ENCODE data around the gene IFIT3. TPM values are rescaled to one million over a fixed set of nuclear protein-coding genes. Genes with fewer than 3 reads are reported as not detected.

Gene IFIT3
- total and polyA plus RNA-seq, 2 of the 8 experiments (the other 6 are each of a cell fraction or from before 2014, with no cell fraction given), result 0.12 to 0.84 TPM

- H4K91ac ChIP-seq (replicated peaks; ENCODE audit: insufficient read length, low read length), result no peak overlapping the region
- no peak overlapping the region for H2BK20ac ChIP-seq (ENCODE audit: low read length)
- H3K27me3 ChIP-seq (replicated peaks in 1 of 4; ENCODE audit: control insufficient read depth in 3 of 4, extremely low read depth in 1 of 4, insufficient read depth in 3 of 4, low read length in 3 of 4), result no peaks in the 10 kb centered on the region
- no peaks in the 10 kb centered on the region for H4K20me1 ChIP-seq (replicated peaks in 1 of 2; ENCODE audit: control insufficient read depth in 1 of 2, insufficient read depth in 2 of 2, low read length in 2 of 2)
- H3K23me2 ChIP-seq (ENCODE audit: low read depth, low read length), result no peaks in the 10 kb centered on the region; the same call in 1 of the 2 replicates
- no peak for FAIRE-seq
- no peak overlapping the region for H3K9ac ChIP-seq (replicated peaks in 1 of 4; ENCODE audit: extremely low read depth in 1 of 4, low read depth in 3 of 4, low read length in 3 of 4)
- H3K9me3 ChIP-seq (ENCODE audit: insufficient read depth in 2 of 2, low read depth in 1 of 2, low read length in 1 of 2), result no peaks in the 10 kb centered on the region
- H2BK120ac ChIP-seq (replicated peaks; ENCODE audit: low read depth, low read length), result no peak overlapping the region
- H3K56ac ChIP-seq (replicated peaks; ENCODE audit: insufficient read length, low read depth, low read length), result no peak overlapping the region
- no peak overlapping the region for H2BK5ac ChIP-seq (ENCODE audit: low read depth, low read length)
- no peak overlapping the region for H3K14ac ChIP-seq (ENCODE audit: insufficient read length)
- no peak overlapping the region for H3K4ac ChIP-seq (replicated peaks; ENCODE audit: insufficient read length, low read depth, low read length)
- H3K27ac ChIP-seq (ENCODE audit: low read depth, low read length), result no peak overlapping the region
- 83% methylated on average over 2 of the region's 2 CpGs; no CpG with 5 or more reads in 1 of the 2 experiments for whole genome bisulfite sequencing, 2 experiments (ENCODE audit: extremely low coverage in 1 of 2, insufficient coverage in 1 of 2, insufficient read length in 1 of 2, insufficient replicate concordance in 2 of 2, low coverage in 1 of 2, low lambda C conversion rate in 2 of 2, missing lambda C conversion rate in 1 of 2)
- H3K36me3 ChIP-seq (ENCODE audit: control insufficient read depth in 2 of 4, insufficient read depth in 4 of 4, low read length in 3 of 4), result no peaks in the 10 kb centered on the region
- H3K79me1 ChIP-seq (ENCODE audit: low read depth, low read length), result no peaks in the 10 kb centered on the region
- H2AK5ac ChIP-seq (ENCODE audit: low read depth, low read length), result no peak overlapping the region
- H3K4me2 ChIP-seq (ENCODE audit: insufficient read depth in 1 of 2, low read depth in 2 of 2, low read length in 2 of 2), result no peak overlapping the region
- POLR2A ChIA-PET (ENCODE audit: partially characterized antibody), result interaction anchor here (0.6 to 0.7 kb wide), 2 partner anchors 295 to 310 kb away, joined by 3 read pairs; no protein-coding TSS in a partner anchor
- H2BK12ac ChIP-seq (ENCODE audit: low read depth, low read length), result no peak overlapping the region
- H3K4me1 ChIP-seq (replicated peaks in 1 of 4; ENCODE audit: control insufficient read depth in 3 of 4, insufficient read depth in 4 of 4, low read length in 3 of 4), result peaks cover 0 to 5% (median 3%) of the 10 kb centered on the region in 4 experiments; a peak in 2 of 7 replicates
- no peaks in the 10 kb centered on the region for H3K79me2 ChIP-seq (ENCODE audit: control insufficient read depth in 1 of 2, insufficient read depth in 2 of 2, low read length in 2 of 2)
- H3K18ac ChIP-seq (ENCODE audit: extremely low read depth, low read length), result no peak overlapping the region
- H4K5ac ChIP-seq (ENCODE audit: insufficient read length, low read depth, low read length), result no peak overlapping the region
- TF ChIP-seq KDM4A (IDR thresholded peaks at IDR 0.05; ENCODE audit: low read depth, low read length, severe bottlenecking) (no peak), POLR2A (IDR thresholded peaks at IDR 0.05; ENCODE audit: control extremely low read depth in 1 of 2, low read depth in 2 of 2, low read length in 2 of 2) (no peak), ZNF274 (IDR thresholded peaks at IDR 0.05; ENCODE audit: borderline replicate concordance, extremely low read depth, low read length) (no peak), TAF7 (optimal IDR thresholded peaks at IDR 0.05; ENCODE audit: borderline replicate concordance, low read depth, low read length) (no peak), NANOG (IDR thresholded peaks at IDR 0.05; ENCODE audit: insufficient read depth, low read depth, low read length, poor library complexity, severe bottlenecking) (no peak), PHF8 (conservative IDR thresholded peaks at IDR 0.05; ENCODE audit: low read depth, low read length) (no peak)
- H4K8ac ChIP-seq (ENCODE audit: extremely low read depth, insufficient read depth, low read length), result no peak overlapping the region
- no peak overlapping the region for H3K4me3 ChIP-seq (ENCODE audit: extremely low read depth in 1 of 4, insufficient read depth in 2 of 4, low read depth in 3 of 4, low read length in 4 of 4)
- H3K23ac ChIP-seq (ENCODE audit: insufficient read length), result no peak overlapping the region
- no peak overlapping the region for H2AFZ ChIP-seq (ENCODE audit: low read length)
- CTCF ChIA-PET (ENCODE audit: partially characterized antibody), result interaction anchor here (0.6 to 5.8 kb wide), 17 partner anchors 9 to 358 kb away, joined by 3 to 30 read pairs (median 4); partner anchors contain the start of gene IFIT2
- DNase-seq (ENCODE audit: low read depth in 1 of 2, low spot score in 2 of 2), result no peak
- no peak overlapping the region for H2BK15ac ChIP-seq (ENCODE audit: low read length)
Observed at GRCh38 chr10:89388806-89389205, 61.0 kb downstream of the IFIT3 start.
